ENCODE measurements around the gene SHF.

SHF gene

GRCh38 chr15:45162771-45163507, 24.8 kb downstream of the SHF start:
- no peaks in the 10 kb centered on the region for H3K4me1 ChIP-seq (ENCODE audit: control insufficient read depth, insufficient read depth, low read length)
- H3K4me3 ChIP-seq (ENCODE audit: low read length), result no peak overlapping the region
- no peaks in the 10 kb centered on the region for H3K36me3 ChIP-seq (ENCODE audit: control insufficient read depth, insufficient read depth, low read length)
- no peaks in the 10 kb centered on the region for H3K27me3 ChIP-seq (ENCODE audit: control insufficient read depth, insufficient read depth, low read length)
- no peak overlapping the region for H3K27ac ChIP-seq (ENCODE audit: low read depth, low read length)
- H3K9ac ChIP-seq (ENCODE audit: low read length), result no peak overlapping the region

- Histone ChIP-seq H3K36me3 (ENCODE audit: control insufficient read depth, insufficient read depth, low read length) (no peaks in the 10 kb centered on the region), H3K4me3 (ENCODE audit: low read length) (no peak overlapping the region), H3K27ac (ENCODE audit: low read depth, low read length) (no peak overlapping the region), H3K4me1 (ENCODE audit: control insufficient read depth, insufficient read depth, low read length) (no peaks in the 10 kb centered on the region), H3K9ac (ENCODE audit: low read length) (no peak overlapping the region), H3K27me3 (ENCODE audit: control insufficient read depth, insufficient read depth, low read length) (no peaks in the 10 kb centered on the region)
Measured at GRCh38 chr15:45161666-45162065, 26.1 kb downstream of the SHF start.

GRCh38 chr15:45157974-45158373, 29.8 kb downstream of the SHF start:
- Histone ChIP-seq H3K4me1 (ENCODE audit: control insufficient read depth, insufficient read depth, low read length) (no peaks in the 10 kb centered on the region), H3K27me3 (ENCODE audit: control insufficient read depth, insufficient read depth, low read length) (no peaks in the 10 kb centered on the region), H3K27ac (ENCODE audit: low read depth, low read length) (no peak overlapping the region), H3K9ac (ENCODE audit: low read length) (no peak overlapping the region), H3K36me3 (ENCODE audit: control insufficient read depth, insufficient read depth, low read length) (no peaks in the 10 kb centered on the region), H3K4me3 (ENCODE audit: low read length) (no peak overlapping the region)

- no peak overlapping the region for H3K9ac ChIP-seq (ENCODE audit: low read length)
- no peak overlapping the region for H3K4me3 ChIP-seq (ENCODE audit: low read length)
- no peaks in the 10 kb centered on the region for H3K36me3 ChIP-seq (ENCODE audit: control insufficient read depth, insufficient read depth, low read length)
- H3K27me3 ChIP-seq (ENCODE audit: control insufficient read depth, insufficient read depth, low read length), result no peaks in the 10 kb centered on the region
- H3K4me1 ChIP-seq (ENCODE audit: control insufficient read depth, insufficient read depth, low read length), result no peaks in the 10 kb centered on the region
- H3K27ac ChIP-seq (ENCODE audit: low read depth, low read length), result no peak overlapping the region
Measured at GRCh38 chr15:45156744-45157455, 30.9 kb downstream of the SHF start.

GRCh38 chr15:45155739-45156138, 32.0 kb downstream of the SHF start:
- H3K27ac ChIP-seq (ENCODE audit: low read depth, low read length), result no peak overlapping the region
- no peak overlapping the region for H3K9ac ChIP-seq (ENCODE audit: low read length)
- H3K27me3 ChIP-seq (ENCODE audit: control insufficient read depth, insufficient read depth, low read length), result no peaks in the 10 kb centered on the region
- no peaks in the 10 kb centered on the region for H3K4me1 ChIP-seq (ENCODE audit: control insufficient read depth, insufficient read depth, low read length)
- no peak overlapping the region for H3K4me3 ChIP-seq (ENCODE audit: low read length)
- H3K36me3 ChIP-seq (ENCODE audit: control insufficient read depth, insufficient read depth, low read length), result no peaks in the 10 kb centered on the region

GRCh38 chr15:45151998-45152828, 35.6 kb downstream of the SHF start:
- H3K4me3 ChIP-seq (ENCODE audit: low read length), result no peak overlapping the region
- H3K27ac ChIP-seq (ENCODE audit: low read depth, low read length), result no peak overlapping the region
- no peaks in the 10 kb centered on the region for H3K27me3 ChIP-seq (ENCODE audit: control insufficient read depth, insufficient read depth, low read length)
- no peak overlapping the region for H3K9ac ChIP-seq (ENCODE audit: low read length)
- no peaks in the 10 kb centered on the region for H3K36me3 ChIP-seq (ENCODE audit: control insufficient read depth, insufficient read depth, low read length)
- no peaks in the 10 kb centered on the region for H3K4me1 ChIP-seq (ENCODE audit: control insufficient read depth, insufficient read depth, low read length)

- no peaks in the 10 kb centered on the region for H3K4me1 ChIP-seq (ENCODE audit: control insufficient read depth, insufficient read depth, low read length)
- no peak overlapping the region for H3K9ac ChIP-seq (ENCODE audit: low read length)
- no peaks in the 10 kb centered on the region for H3K27me3 ChIP-seq (ENCODE audit: control insufficient read depth, insufficient read depth, low read length)
- H3K27ac ChIP-seq (ENCODE audit: low read depth, low read length), result no peak overlapping the region
- no peak overlapping the region for H3K4me3 ChIP-seq (ENCODE audit: low read length)
- no peaks in the 10 kb centered on the region for H3K36me3 ChIP-seq (ENCODE audit: control insufficient read depth, insufficient read depth, low read length)
Measured at GRCh38 chr15:45150997-45151396, 36.8 kb downstream of the SHF start.

- Histone ChIP-seq H3K27ac (ENCODE audit: low read depth, low read length) (no peak overlapping the region), H3K4me3 (ENCODE audit: low read length) (no peak overlapping the region), H3K36me3 (ENCODE audit: control insufficient read depth, insufficient read depth, low read length) (no peaks in the 10 kb centered on the region), H3K9ac (ENCODE audit: low read length) (no peak overlapping the region), H3K27me3 (ENCODE audit: control insufficient read depth, insufficient read depth, low read length) (no peaks in the 10 kb centered on the region), H3K4me1 (ENCODE audit: control insufficient read depth, insufficient read depth, low read length) (no peaks in the 10 kb centered on the region)
Measured at GRCh38 chr15:45150481-45150880, 37.3 kb downstream of the SHF start.

- H3K36me3 ChIP-seq (ENCODE audit: control insufficient read depth, insufficient read depth, low read length), result no peaks in the 10 kb centered on the region
- no peaks in the 10 kb centered on the region for H3K4me1 ChIP-seq (ENCODE audit: control insufficient read depth, insufficient read depth, low read length)
- no peak overlapping the region for H3K9ac ChIP-seq (ENCODE audit: low read length)
- no peak overlapping the region for H3K27ac ChIP-seq (ENCODE audit: low read depth, low read length)
- H3K27me3 ChIP-seq (ENCODE audit: control insufficient read depth, insufficient read depth, low read length), result no peaks in the 10 kb centered on the region
- no peak overlapping the region for H3K4me3 ChIP-seq (ENCODE audit: low read length)
Measured at GRCh38 chr15:45149060-45149459, 38.7 kb downstream of the SHF start.

- Histone ChIP-seq H3K36me3 (ENCODE audit: control insufficient read depth, insufficient read depth, low read length) (no peaks in the 10 kb centered on the region), H3K27me3 (ENCODE audit: control insufficient read depth, insufficient read depth, low read length) (no peaks in the 10 kb centered on the region), H3K4me1 (ENCODE audit: control insufficient read depth, insufficient read depth, low read length) (no peaks in the 10 kb centered on the region), H3K4me3 (ENCODE audit: low read length) (no peak overlapping the region), H3K27ac (ENCODE audit: low read depth, low read length) (no peak overlapping the region), H3K9ac (ENCODE audit: low read length) (no peak overlapping the region)
Measured at GRCh38 chr15:45148076-45149059, 39.4 kb downstream of the SHF start.

- Histone ChIP-seq H3K27ac (ENCODE audit: low read depth, low read length) (no peak overlapping the region), H3K4me1 (ENCODE audit: control insufficient read depth, insufficient read depth, low read length) (no peaks in the 10 kb centered on the region), H3K4me3 (ENCODE audit: low read length) (no peak overlapping the region), H3K27me3 (ENCODE audit: control insufficient read depth, insufficient read depth, low read length) (no peaks in the 10 kb centered on the region), H3K36me3 (ENCODE audit: control insufficient read depth, insufficient read depth, low read length) (no peaks in the 10 kb centered on the region), H3K9ac (ENCODE audit: low read length) (no peak overlapping the region)
Measured at GRCh38 chr15:45147606-45148005, 40.2 kb downstream of the SHF start.

All from rectal smooth muscle tissue (tissue), 1 donor.